GM19452 (cell line): Measurements from ENCODE around the gene SPEG.

Experiments
- ATAC-seq: cut with Tn5 transposase; IDR thresholded peaks from one replicate; pipeline ENCODE4 v1.9.1; 2021; ENCODE audit not compliant: unreplicated experiment

The SPEG gene

GRCh38 chr2:219442256-219443015 is 7.8 kb downstream of the SPEG start:
- ATAC-seq, result no peak

GRCh38 chr2:219443016-219443696 is 8.5 kb downstream of the SPEG start:
- no peak for ATAC-seq

- ATAC-seq, result no peak
Observed at GRCh38 chr2:219443697-219444023, 9.0 kb downstream of the SPEG start.

- no peak for ATAC-seq
Observed at GRCh38 chr2:219444566-219445091, 10.0 kb downstream of the SPEG start.

- ATAC-seq, result no peak
Observed at GRCh38 chr2:219445220-219445640, 10.6 kb downstream of the SPEG start.

GRCh38 chr2:219446101-219446504 is 11.5 kb downstream of the SPEG start:
- no peak for ATAC-seq

- no peak for ATAC-seq
Observed at GRCh38 chr2:219446689-219447088, 12.0 kb downstream of the SPEG start.

- no peak for ATAC-seq
Observed at GRCh38 chr2:219447242-219448098, 12.8 kb downstream of the SPEG start.

GRCh38 chr2:219448099-219448775 is 13.6 kb downstream of the SPEG start:
- no peak for ATAC-seq

- ATAC-seq, result no peak
Observed at GRCh38 chr2:219448776-219449341, 14.2 kb downstream of the SPEG start.

GRCh38 chr2:219449609-219450008 is 15.0 kb downstream of the SPEG start:
- no peak for ATAC-seq

- ATAC-seq, result no peak
Observed at GRCh38 chr2:219451661-219452360, 17.2 kb downstream of the SPEG start.

- no peak for ATAC-seq
Observed at GRCh38 chr2:219452361-219453317, 18.0 kb downstream of the SPEG start.

GRCh38 chr2:219453671-219454590 is 19.3 kb downstream of the SPEG start:
- no peak for ATAC-seq

- no peak for ATAC-seq
Observed at GRCh38 chr2:219455581-219455980, 20.9 kb downstream of the SPEG start.

- ATAC-seq, result no peak
Observed at GRCh38 chr2:219457784-219458369, 23.2 kb downstream of the SPEG start.

GRCh38 chr2:219458996-219459395 is 24.4 kb downstream of the SPEG start:
- ATAC-seq, result no peak
